Stimulated activated CD4-positive, alpha-beta T cell treated with anti-CD3 and anti-CD28 coated beads, Interleukin-1b, Interleukin-23, amount 100 ng/mL, for 24 hours (primary cell): Measurements from ENCODE around the gene HIPK3.

Experiments used
- DNase-seq, 4 experiments: peaks; one replicate each; pipeline ENCODE4 v3.0.0-alpha.2; 2020; ENCODE audit warnings: low read depth in 4 of 4, low spot score in 1 of 4

The HIPK3 gene

DNA sequence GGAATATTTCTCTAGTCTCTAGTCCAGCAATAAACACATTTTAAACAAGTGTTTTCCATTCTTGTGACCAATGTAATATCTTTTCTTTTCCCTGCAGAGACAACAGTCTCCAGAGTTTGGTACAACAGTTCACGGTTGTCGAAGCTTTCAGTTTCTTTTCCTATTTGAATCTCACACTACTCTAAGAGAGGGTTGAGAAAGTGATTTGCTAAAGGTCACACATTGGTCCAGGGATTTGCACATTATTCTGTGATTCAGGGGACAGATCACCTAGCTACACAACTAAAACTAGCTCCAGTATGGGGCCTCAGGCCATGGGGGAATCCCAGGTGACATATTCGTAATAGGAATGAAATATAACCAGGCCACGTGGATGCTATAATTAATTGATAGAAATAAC lies 132.5 kb downstream of the HIPK3 start:
- DNase-seq: no peak

DNA sequence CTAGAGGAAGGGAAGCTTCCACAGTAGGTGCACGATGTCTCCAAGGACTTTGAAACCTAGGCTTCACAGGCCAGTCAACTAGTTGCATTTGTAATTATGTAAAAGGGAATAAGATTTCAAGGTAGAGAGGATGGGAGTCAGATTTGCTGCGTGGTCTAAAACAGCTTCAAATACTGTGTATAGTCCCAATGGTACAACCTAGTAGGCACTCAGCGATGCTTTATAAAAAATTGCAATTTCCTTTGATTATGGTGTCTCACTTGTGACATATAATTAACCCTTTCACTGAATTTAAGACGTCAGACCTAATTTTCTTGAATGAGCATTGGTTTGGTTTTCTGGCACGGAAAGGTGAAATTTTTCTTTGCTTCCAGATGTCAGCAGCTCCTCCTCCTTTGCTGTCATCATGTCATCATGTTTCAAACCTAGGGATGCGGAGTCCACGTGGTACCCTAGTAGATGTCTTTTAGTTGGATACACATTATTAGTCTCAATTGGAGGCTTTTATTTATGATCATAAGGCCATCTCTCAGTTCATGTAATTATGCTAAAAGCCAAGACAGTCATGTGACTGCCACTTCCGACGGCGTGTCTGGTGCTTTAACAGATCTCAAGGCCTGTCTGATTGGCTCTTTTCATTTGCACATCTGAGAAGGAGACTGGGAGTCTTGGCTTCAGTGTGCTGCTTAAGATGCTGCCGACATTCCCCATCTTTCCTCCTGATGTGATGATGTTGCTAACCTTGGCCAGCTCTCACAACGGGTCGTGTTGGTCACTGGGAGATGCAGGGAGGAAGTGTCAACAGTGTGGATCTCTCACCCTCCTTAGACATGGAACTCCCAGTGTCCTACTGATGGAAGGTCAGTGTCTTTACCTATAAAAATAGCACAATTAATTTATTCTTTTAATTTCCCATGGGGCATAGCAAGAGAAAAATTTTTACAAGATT lies 134.0 kb downstream of the HIPK3 start:
- DNase-seq: no peak

- no peak for DNase-seq
These were observed 134.7 kb downstream of the HIPK3 start for GRCh38 chr11:33391893-33392251.

DNA sequence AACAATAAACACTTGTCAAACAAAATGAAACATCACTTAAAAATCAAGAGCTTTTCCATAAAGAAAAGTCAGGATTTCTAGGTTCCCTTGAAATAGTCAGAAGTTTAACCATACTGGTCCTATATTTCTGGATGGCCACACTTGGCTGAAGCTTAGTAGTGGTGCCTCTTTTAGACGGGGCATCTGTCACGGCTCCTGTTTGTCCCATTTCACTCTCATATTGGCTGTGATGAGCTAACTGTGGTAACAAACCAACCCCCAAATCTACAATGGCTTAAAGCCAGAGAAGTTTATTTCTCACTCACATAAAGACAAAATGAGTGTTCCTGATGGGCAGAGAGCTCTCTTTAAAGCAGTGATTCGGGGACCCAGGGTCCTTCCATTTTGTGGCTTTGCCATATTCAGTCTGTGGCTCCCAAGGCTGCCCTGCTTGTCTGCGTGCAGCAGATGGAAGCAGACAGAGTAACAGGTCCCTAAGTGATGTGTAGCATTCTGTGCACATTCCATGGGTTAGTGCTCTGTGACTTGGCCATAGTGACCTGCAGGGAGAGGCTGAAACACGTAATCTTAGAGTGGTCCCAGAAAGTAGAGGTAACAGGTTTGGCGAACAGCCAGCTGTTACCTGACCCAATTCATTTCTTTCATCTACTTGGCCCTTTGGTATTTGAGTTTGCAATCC lies 137.4 kb downstream of the HIPK3 start:
- no peak for DNase-seq

GRCh38 chr11:33396361-33396760 lies 139.2 kb downstream of the HIPK3 start:
- DNase-seq: no peak

DNA sequence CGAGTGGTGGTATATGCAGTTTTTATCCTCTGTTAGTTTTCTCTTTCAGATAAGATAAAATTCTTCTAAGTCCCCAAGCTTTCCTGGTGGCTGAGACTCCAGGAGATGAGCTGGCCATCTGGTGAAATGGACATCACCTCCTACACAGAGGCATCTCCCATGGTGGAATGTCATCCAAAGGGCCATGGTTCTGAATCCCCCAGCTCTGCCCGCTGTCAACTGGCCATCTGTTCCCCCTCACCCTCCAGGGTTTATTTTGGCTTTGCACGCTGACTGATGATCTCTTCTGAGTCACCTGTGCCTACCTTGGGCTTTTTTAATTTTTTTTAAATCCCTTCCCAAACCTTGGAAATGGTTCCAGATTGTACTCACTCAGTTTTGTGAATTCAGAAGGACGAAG lies 142.2 kb downstream of the HIPK3 start:
- no peak for DNase-seq

GRCh38 chr11:33402066-33402465 lies 144.9 kb downstream of the HIPK3 start:
- DNase-seq: no peak

- no peak for DNase-seq
These were observed 146.2 kb downstream of the HIPK3 start for GRCh38 chr11:33403344-33403743.

DNA sequence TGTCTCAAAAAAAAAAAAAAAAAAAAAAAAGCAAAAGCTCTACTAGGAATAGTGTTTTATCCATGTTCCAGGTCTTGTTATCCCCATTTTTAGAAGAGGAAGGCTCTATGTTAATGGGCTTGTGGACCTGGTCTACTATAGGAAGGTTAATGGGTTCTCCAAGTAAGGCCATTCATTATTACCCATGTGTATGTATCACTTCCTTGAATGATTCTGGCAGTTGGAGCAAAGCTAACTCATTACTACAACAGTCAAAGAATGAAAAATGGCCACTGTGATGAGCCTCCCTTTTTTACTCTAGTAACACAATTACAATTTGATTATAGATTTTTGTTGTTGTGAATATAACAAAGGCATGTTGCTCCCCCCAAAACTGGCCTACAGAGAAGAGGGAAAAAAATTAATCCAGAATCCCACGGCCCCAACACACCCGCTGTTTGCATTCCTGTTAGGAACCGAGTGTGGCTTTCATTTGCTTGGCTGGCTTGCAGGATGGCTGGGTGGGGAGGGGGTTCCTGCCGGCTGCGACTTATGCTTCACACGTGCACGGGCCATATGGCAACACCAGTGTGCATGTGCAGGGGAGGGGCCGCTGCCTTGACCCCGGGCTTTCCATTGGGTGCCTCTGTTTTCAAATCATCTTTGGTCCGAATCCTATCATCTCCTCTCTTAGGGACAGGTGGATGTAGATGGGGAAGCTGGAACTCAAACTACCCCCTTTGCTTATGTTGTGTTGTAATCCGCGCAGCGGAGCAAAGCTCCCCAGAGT lies 148.8 kb downstream of the HIPK3 start:
- DNase-seq: no peak
